ENCODE results near the gene TAPBPL.
A peak's percentile ranks its signal among the peaks of the same experiment; 100 is the strongest.
"Not testable (repeated sequence)": the region's sequence is repeated elsewhere in the genome, so short reads cannot be mapped to it uniquely, and the experiment has no call there.

The TAPBPL gene

GRCh38 chr12:6489449-6489848, 37.6 kb downstream of the TAPBPL start:
- DNase-seq: no peak

GRCh38 chr12:6490673-6491072, 38.8 kb downstream of the TAPBPL start:
- DNase-seq: not testable (repeated sequence)

GRCh38 chr12:6492838-6493496, 41.1 kb downstream of the TAPBPL start, which contains the start of gene MRPL51:
Gene MRPL51 (minus strand): TSS chr12:6493262. CDS start chr12:6493136, 126 bp downstream.
- peak; percentile 34 to 97 (median 91) for DNase-seq

- peak; percentile 48 to 98 (median 92) for DNase-seq
Observed at GRCh38 chr12:6493497-6494257, 41.8 kb downstream of the TAPBPL start, which contains the start of gene NCAPD2. Gene NCAPD2 (plus strand): TSS chr12:6494102. CDS start chr12:6495099, 997 bp downstream.

GRCh38 chr12:6494258-6494743, 42.5 kb downstream of the TAPBPL start:
- DNase-seq: no peak

GRCh38 chr12:6494968-6495367, 43.1 kb downstream of the TAPBPL start:
- DNase-seq: no peak

- DNase-seq: peak in 19 of 51 donors; percentile 1 to 30 (median 12)
Observed at GRCh38 chr12:6497291-6497690, 45.4 kb downstream of the TAPBPL start.

GRCh38 chr12:6500466-6500865, 48.6 kb downstream of the TAPBPL start:
- DNase-seq: no peak

- DNase-seq: no peak
Observed at GRCh38 chr12:6507102-6507998, 55.5 kb downstream of the TAPBPL start.

- DNase-seq: no peak
Observed at GRCh38 chr12:6508087-6508486, 56.2 kb downstream of the TAPBPL start.
